GM20000 (cell line): ENCODE data around the gene TMEM54.
"Not testable (repeated sequence)": the region's sequence is repeated elsewhere in the genome, so short reads cannot be mapped to it uniquely, and the experiment has no call there.

ENCODE experiments used
- DNase-seq: peaks from one replicate; pipeline ENCODE4 v3.0.0; 2012; ENCODE audit warnings: low spot score
- TF ChIP-seq, protein P1 (sequence below): IDR thresholded peaks from 2 replicates; pipeline ENCODE4 v1.5.1; 2012; ENCODE audit warnings: mild to moderate bottlenecking, control low read depth; ENCODE audit errors: extremely low read depth, missing control alignments

The TMEM54 gene

DNA sequence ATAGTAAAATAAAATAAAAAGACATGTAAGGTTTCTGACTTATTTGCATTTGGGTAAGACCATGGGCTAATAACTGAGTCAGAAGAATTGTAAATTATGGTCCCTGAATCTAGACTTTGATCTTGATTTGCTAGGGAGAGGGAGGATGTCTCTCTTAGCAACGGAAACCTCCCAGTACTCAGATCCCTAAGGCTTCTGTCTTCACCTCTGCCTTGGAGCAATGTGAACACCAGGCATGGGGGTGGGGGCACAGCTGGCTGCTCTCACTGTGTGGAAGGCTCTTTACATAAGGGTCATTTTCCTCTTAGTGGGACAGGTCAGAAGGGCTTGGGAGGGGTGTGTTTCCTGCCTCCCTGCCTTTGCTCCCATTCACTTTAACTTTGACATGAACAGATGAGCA, 17.0 kb upstream of the TMEM54 start:
- TF ChIP-seq, protein P1, sequence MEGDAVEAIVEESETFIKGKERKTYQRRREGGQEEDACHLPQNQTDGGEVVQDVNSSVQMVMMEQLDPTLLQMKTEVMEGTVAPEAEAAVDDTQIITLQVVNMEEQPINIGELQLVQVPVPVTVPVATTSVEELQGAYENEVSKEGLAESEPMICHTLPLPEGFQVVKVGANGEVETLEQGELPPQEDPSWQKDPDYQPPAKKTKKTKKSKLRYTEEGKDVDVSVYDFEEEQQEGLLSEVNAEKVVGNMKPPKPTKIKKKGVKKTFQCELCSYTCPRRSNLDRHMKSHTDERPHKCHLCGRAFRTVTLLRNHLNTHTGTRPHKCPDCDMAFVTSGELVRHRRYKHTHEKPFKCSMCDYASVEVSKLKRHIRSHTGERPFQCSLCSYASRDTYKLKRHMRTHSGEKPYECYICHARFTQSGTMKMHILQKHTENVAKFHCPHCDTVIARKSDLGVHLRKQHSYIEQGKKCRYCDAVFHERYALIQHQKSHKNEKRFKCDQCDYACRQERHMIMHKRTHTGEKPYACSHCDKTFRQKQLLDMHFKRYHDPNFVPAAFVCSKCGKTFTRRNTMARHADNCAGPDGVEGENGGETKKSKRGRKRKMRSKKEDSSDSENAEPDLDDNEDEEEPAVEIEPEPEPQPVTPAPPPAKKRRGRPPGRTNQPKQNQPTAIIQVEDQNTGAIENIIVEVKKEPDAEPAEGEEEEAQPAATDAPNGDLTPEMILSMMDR = no peak
- no peak for DNase-seq

DNA sequence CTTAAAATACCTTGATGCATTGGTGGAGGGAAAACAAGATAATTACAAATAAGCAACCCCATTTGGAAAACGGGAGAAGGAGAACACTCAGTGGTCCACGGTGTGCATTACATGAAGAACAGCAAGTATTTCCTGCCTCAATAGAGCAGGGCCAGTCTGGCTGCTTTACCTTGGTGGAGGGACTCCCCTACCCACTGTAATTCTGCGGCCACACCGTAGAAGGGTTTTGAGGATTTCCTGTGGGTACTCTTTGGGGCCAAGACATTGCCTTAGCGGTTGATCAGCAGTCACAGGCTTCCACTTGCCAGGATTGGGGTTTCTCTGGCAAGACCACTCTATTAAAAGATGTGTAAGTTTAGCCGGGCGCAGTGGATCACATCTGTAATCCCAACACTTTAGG, 16.3 kb upstream of the TMEM54 start:
- TF ChIP-seq, protein P1 = no peak

DNA sequence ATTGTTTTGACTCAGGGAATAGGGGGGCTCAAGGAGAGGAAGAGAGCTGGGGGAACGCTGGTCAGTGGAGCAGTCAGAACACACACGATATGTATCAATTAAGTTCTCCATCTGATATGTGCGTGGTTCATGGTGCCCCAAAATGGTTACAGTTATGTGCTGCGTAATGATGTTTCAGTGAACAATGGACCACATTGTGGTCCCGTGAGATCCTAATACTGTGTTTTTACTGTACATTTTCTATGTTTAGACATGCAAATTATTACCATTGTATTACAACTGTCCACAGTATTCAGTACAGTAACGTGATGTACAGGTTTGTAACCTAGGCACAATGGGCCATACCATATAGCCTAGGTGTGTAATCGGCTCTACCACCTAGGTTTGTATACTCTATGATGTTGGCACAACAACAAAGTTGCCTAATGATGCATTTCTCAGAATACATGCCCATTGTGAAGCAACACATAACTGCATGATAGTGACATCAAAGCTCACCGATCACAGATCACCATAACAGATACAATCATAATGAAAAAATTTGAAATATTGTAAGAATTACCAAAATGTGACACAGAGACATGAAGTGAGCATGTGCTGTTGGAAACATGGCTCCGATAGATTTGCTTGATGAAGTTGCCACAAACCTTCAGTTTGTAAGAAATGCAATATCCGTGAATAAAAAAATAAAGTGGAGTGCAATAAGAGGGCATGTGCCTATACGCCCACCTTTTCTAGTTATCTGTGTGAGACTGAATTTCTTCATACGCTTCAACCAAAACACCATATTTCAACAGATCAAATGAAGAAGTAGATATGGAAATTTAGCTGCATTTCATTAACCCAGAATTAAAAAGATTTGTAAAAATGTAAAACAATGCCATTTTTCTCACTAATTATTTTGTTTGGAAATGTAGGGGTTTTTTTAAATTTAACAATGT, 14.8 kb upstream of the TMEM54 start:
- DNase-seq = no peak
- TF ChIP-seq, protein P1 = no peak

More for the DNA sequence above, 16.3 kb upstream of the TMEM54 start:
- no peak for DNase-seq

DNA sequence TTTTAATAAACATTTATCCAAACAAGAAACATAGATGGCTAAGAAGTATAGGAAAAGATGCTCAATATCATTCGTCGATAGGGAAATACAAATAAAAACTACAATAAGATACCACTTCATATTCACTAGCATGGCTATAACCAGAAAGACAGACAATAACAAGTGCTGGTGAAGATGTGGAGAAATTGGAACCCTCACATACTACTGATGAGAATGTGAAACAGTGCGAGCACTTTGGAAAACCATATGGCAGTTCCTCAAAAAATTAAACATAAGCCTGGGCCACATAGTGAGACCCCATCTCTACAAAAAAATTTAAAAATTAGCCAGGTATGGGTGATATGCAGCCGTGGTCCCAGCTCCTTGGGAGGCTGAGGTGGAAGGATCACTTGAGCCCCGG, 9.1 kb upstream of the TMEM54 start:
- TF ChIP-seq, protein P1 = no peak
- no peak for DNase-seq

DNA sequence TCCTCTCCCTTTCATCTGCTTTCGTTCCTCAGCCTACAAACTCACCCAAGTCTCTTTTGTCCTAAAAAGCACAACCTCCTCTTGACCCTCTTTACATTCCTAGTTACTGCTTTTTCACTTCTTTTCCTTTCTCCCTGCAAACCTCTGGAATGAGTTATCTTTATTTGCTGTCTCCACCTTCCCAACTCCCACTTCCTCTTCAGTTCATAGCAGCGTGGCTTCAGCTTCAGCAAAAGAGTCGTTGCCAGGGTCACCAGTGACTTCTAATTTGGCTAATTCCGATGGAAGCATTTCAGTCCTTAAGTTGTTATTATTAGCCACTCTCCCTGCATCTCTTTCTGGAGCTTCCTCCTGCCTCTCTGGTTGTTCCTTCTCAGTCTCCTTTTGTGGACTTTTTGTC, 6.2 kb upstream of the TMEM54 start:
- no peak for DNase-seq
- TF ChIP-seq, protein P1 = no peak

DNA sequence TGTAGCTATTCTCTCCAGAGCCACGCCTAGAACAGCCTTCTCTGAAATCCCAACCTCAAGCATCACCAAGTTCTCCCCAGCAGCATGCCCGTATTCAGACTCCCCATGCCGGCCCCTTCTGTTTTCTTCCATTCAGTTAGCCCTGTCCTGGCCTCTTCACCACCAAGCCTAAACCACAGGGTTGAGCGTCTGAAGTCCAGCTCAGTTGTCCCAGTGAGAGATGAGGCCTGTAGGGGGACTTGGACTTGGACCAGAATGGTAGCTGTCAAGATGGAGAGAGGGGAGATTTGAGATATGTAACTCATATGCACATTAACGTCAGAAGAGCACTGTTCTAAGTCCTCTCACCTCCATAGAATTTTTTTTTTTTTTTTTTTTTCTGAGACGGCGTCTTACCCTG, 5.5 kb upstream of the TMEM54 start:
- TF ChIP-seq, protein P1 = no peak

DNA sequence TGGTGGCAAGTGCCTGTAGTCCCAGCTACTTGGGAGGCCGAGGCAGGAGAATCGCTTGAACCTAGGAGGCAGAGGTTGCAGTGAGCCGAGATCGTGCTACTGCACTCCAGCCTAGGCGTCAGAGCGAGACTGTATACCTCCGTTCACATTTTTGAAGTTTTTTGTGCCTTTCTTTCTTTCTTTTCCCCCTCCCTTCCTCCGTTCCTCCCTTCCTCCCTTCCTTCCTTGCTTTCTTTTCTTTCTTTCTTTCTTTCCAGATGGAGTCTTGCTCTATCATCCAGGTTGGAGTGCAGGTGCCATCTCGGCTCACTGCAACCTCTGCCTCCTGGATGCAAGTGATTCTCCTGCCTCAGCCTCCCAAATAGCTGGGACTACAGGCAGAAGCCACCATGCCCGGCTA, 4.4 kb upstream of the TMEM54 start:
- not testable (repeated sequence) for DNase-seq

More for the DNA sequence above, 5.5 kb upstream of the TMEM54 start:
- DNase-seq = no peak

DNA sequence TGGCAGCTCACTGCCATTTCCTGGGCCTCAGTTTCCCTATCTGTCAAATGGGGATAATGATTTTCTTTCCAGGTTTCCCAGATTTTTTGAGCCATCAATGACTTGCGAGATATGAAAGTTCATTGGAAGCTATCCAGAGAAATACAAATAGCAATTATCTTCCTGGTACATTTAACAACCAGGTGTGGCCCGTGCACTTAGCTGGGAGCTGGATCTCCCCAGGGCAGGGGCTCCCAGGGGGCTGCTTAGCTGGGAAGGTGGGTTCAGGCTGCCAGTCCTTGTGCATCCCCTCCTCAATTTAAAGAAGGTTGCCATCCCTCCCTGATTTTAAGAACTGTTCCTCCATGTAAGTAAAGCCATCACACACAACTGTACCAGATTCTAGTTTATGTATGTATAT, 3.6 kb upstream of the TMEM54 start:
- TF ChIP-seq, protein P1 = no peak
- DNase-seq = no peak
